Limb (tissue), 2 donors: ENCODE results near the gene TENM3.

Source experiments
- DNase-seq, 2 donors: peaks; one replicate each; pipeline ENCODE4 v3.0.0-alpha.2; 2016; ENCODE audit errors: extremely low spot score in 2 of 2

TENM3 gene

GRCh38 chr4:182604953-182605352 lies 361.8 kb downstream of the TENM3 start:
- no peak for DNase-seq

GRCh38 chr4:182608525-182608924 lies 365.3 kb downstream of the TENM3 start:
- no peak for DNase-seq

GRCh38 chr4:182616476-182616875 lies 373.3 kb downstream of the TENM3 start:
- DNase-seq, result no peak

- no peak for DNase-seq
These were observed 376.5 kb downstream of the TENM3 start for GRCh38 chr4:182619660-182620059.

- DNase-seq, result no peak
These were observed 377.1 kb downstream of the TENM3 start for GRCh38 chr4:182620111-182620980.

GRCh38 chr4:182624281-182624680 lies 381.1 kb downstream of the TENM3 start:
- no peak for DNase-seq

- DNase-seq, result no peak
These were observed 382.0 kb downstream of the TENM3 start for GRCh38 chr4:182625193-182625592.

- DNase-seq, result no peak
These were observed 384.8 kb downstream of the TENM3 start for GRCh38 chr4:182627996-182628395.

- no peak for DNase-seq
These were observed 385.3 kb downstream of the TENM3 start for GRCh38 chr4:182628544-182628943.

GRCh38 chr4:182629096-182629495 lies 385.9 kb downstream of the TENM3 start:
- DNase-seq, result no peak

- DNase-seq, result no peak
These were observed 397.3 kb downstream of the TENM3 start for GRCh38 chr4:182640491-182640890.

- no peak for DNase-seq
These were observed 397.7 kb downstream of the TENM3 start for GRCh38 chr4:182640932-182641331.

GRCh38 chr4:182642831-182643230 lies 399.6 kb downstream of the TENM3 start:
- no peak for DNase-seq

GRCh38 chr4:182643801-182644682 lies 400.8 kb downstream of the TENM3 start:
- DNase-seq, result no peak

GRCh38 chr4:182644683-182645050 lies 401.5 kb downstream of the TENM3 start:
- no peak for DNase-seq

- no peak for DNase-seq
These were observed 402.3 kb downstream of the TENM3 start for GRCh38 chr4:182645511-182645910.

- DNase-seq, result no peak
These were observed 404.6 kb downstream of the TENM3 start for GRCh38 chr4:182647646-182648300.

- no peak for DNase-seq
These were observed 405.6 kb downstream of the TENM3 start for GRCh38 chr4:182648766-182649165.

GRCh38 chr4:182649698-182650477 lies 406.7 kb downstream of the TENM3 start:
- no peak for DNase-seq

- no peak for DNase-seq
These were observed 410.4 kb downstream of the TENM3 start for GRCh38 chr4:182653596-182653995.

- no peak for DNase-seq
These were observed 412.1 kb downstream of the TENM3 start for GRCh38 chr4:182655340-182655739.
